ENCODE results near the gene SERPINA1.
"Not testable (repeated sequence)": the region's sequence is repeated elsewhere in the genome, so short reads cannot be mapped to it uniquely, and the experiment has no call there.

The SERPINA1 gene

DNA sequence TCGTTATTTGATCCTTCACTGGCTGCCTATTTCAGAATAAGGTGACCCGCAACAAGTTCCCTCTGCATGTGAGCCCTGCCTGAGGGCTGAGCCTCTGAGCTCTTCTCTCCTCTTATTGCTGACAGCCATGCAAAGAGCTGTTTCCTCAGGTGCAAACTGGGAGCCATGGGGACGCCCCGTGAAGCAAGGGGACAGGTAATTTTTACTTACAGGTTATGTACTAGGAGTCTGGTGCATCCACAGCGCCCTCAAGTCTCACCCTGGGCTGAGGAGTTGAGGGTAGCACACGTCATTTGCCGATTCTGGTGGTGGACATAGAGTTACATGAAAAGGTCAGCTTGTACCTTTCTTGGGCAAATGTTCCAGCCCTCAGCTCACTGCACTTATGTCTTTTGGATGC is 39.1 kb downstream of the SERPINA1 start:
- no peak for DNase-seq

DNA sequence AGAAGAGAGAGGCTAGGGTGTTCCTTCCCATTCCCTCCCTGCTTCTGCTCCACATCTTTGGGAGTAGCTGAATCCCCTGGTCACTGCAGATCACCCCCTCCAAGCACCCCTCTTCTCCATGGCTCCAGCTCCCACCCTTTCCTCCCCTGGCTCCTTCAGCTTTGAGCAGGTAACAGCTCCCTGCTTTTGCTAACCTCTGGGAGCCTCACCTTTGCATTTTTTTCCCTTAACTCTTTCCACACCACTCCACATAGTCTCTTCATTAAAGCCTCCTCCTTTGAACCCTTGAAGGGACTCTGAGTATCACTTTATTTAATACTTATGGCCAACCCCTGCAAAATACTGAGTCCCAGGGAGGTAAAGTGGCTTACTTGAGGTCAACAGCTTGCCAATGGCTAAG is 39.6 kb downstream of the SERPINA1 start:
- DNase-seq: no peak

GRCh38 chr14:94346841-94347240 is 41.6 kb downstream of the SERPINA1 start:
- no peak for DNase-seq

DNA sequence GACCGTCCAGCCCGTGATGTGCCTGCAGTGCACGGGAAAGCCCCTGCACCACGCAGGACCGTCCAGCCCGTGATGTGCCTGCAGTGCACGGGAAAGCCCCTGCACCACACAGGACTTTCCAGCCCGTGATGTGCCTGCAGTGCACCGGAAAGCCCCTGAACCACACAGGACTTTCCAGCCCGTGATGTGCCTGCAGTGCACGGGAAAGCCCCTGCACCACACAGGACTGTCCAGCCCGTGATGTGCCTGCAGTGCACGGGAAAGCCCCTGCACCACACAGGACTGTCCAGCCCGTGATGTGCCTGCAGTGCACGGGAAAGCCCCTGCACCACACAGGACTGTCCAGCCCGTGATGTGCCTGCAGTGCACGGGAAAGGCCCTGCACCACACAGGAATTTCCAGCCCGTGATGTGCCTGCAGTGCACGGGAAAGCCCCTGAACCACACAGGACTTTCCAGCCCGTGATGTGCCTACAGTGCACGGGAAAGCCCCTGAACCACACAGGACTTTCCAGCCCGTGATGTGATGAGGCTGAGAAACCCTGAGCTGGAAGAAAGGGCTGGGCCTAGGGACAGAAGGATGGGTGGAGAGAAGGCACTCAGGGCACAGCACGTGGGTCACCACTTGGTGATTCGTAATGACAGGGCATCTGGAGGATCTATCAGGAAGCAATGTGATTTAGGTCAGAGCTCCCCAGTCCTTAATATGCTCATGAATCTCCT is 42.2 kb downstream of the SERPINA1 start:
- DNase-seq: not testable (repeated sequence)

- DNase-seq: no peak
Measured at GRCh38 chr14:94345344-94346064, 42.9 kb downstream of the SERPINA1 start.

- DNase-seq: no peak
Measured at GRCh38 chr14:94344389-94344788, 44.0 kb downstream of the SERPINA1 start.

DNA sequence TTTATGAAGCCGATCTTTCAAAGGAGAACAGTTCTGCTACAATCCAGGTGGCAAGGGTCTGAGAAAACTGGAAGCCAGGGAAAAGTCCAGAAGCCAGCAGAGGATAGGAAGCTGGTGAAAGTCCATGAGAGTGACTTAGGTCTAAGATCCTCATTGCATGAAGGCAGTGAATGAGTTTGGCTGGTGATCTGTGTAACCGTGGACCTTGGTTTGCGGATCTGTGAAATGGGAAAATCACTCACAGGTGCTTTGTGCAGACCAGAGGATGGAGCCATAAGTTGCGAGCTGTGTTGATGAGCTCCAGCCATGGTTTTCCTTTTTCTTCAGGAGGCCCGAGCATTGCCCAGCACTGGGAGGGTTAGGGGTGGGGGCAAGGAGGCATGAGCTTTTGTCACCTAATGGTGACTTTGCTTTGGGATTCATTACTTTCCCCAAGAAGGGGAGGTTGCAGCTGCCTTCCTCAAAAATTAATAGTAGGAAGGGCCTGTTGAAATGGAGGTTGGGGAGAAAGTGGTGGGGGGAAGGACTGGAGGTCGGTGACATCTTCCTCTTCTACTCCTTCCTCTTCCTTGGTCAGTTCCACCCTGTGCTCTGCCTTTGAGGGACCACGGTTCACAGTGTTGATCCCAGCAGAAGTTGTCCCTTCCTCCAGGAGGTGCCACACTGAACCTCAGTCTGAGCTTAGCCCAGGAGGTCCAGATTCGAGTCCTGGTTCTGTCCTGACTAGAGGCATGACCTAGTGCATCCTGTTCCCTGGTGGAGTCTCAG is 45.0 kb downstream of the SERPINA1 start:
- DNase-seq: no peak

- peak in 36 of 56 donors; percentile 9 to 80 (median 36) for DNase-seq
Measured at GRCh38 chr14:94342334-94342934, 46.0 kb downstream of the SERPINA1 start.

GRCh38 chr14:94341656-94342333 is 46.6 kb downstream of the SERPINA1 start:
- no peak for DNase-seq

GRCh38 chr14:94340533-94340932 is 47.9 kb downstream of the SERPINA1 start:
- no peak for DNase-seq

GRCh38 chr14:94338023-94338422 is 50.4 kb downstream of the SERPINA1 start:
- DNase-seq: no peak

DNA sequence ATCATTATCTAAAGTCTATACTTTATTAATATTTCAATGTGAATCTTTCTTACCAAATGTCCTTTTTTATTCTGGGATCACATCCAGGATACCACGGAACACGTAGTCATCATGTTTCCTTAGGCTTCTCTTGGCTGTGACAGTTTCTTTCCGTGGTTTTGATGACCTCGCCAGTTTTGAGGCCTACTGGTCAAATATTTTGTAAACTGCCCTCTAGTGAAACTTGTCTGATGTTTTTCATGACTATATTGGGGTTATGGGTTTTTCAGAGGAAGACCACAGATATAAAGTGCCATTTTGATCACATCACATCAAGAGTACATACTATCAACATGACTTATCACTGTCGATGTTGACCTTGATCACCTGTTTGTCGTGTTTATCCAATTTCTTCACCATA is 51.1 kb downstream of the SERPINA1 start:
- DNase-seq: no peak

- no peak for DNase-seq
Measured at GRCh38 chr14:94334872-94335271, 53.5 kb downstream of the SERPINA1 start.

- DNase-seq: no peak
Measured at GRCh38 chr14:94332587-94332986, 55.8 kb downstream of the SERPINA1 start.

GRCh38 chr14:94332063-94332583 is 56.3 kb downstream of the SERPINA1 start:
- DNase-seq: no peak

- no peak for DNase-seq
Measured at GRCh38 chr14:94331462-94331861, 56.9 kb downstream of the SERPINA1 start.

GRCh38 chr14:94330857-94331256 is 57.5 kb downstream of the SERPINA1 start:
- no peak for DNase-seq

- no peak for DNase-seq
Measured at GRCh38 chr14:94330432-94330831, 58.0 kb downstream of the SERPINA1 start.

- DNase-seq: no peak
Measured at GRCh38 chr14:94329857-94330256, 58.5 kb downstream of the SERPINA1 start.

GRCh38 chr14:94328196-94328595 is 60.2 kb downstream of the SERPINA1 start:
- DNase-seq: no peak
